Loucy (cell line): ENCODE measurements around the gene ASB13.

ENCODE experiments used
- H2AFZ ChIP-seq: fragments of 200-600 bp; sonication (generic); 2 replicates; pipeline ENCODE4 v1.6.0; 2016; ENCODE audit warnings: antibody characterized with exemption, mild to moderate bottlenecking, low read length, moderate library complexity
- H3F3A ChIP-seq: fragments of 200-600 bp; 2 replicates; pipeline ENCODE4 v1.6.0; 2016; ENCODE audit warnings: antibody characterized with exemption, low read depth, mild to moderate bottlenecking
- H3K27me3 ChIP-seq: fragments of 200-600 bp; sonication (generic); 2 replicates; pipeline ENCODE4 v1.6.1; 2014; ENCODE audit warnings: low read length, mild to moderate bottlenecking; ENCODE audit not compliant: insufficient read depth, poor library complexity, severe bottlenecking
- H3K36me3 ChIP-seq: fragments of 200-600 bp; sonication (generic); 2 replicates; pipeline ENCODE4 v1.6.1; 2016; ENCODE audit warnings: low read length; ENCODE audit not compliant: insufficient read depth
- H3K4me1 ChIP-seq: fragments of 200-600 bp; sonication (generic); 2 replicates; pipeline ENCODE4 v1.5.1; 2014; ENCODE audit warnings: low read length, mild to moderate bottlenecking; ENCODE audit not compliant: insufficient read depth, poor library complexity, severe bottlenecking
- H3K4me2 ChIP-seq: fragments of 200-600 bp; sonication (generic); 2 replicates; pipeline ENCODE4 v1.6.0; 2014; ENCODE audit warnings: antibody characterized with exemption, low read length, low read depth, mild to moderate bottlenecking; ENCODE audit not compliant: poor library complexity, severe bottlenecking
- H3K4me3 ChIP-seq: fragments of 200-600 bp; sonication (generic); 2 replicates; pipeline ENCODE4 v1.5.1; 2014; ENCODE audit warnings: low read length, mild to moderate bottlenecking, mixed read lengths; ENCODE audit not compliant: poor library complexity, severe bottlenecking
- H3K79me2 ChIP-seq: fragments of 200-600 bp; sonication (generic); 2 replicates; pipeline ENCODE4 v1.6.1; 2014; ENCODE audit warnings: low read length; ENCODE audit not compliant: insufficient read depth
- H3K9ac ChIP-seq: fragments of 200-600 bp; sonication (generic); 2 replicates; pipeline ENCODE4 v1.6.0; 2014; ENCODE audit warnings: mild to moderate bottlenecking, low read depth, low read length, moderate library complexity; ENCODE audit not compliant: poor library complexity, severe bottlenecking
- H3K9me2 ChIP-seq: fragments of 200-600 bp; sonication (generic); replicated peaks from 2 replicates; pipeline ENCODE4 v1.6.1; 2016; ENCODE audit warnings: low read depth, low read length, mixed read lengths
- H3K9me3 ChIP-seq: fragments of 200-600 bp; sonication (generic); 2 replicates; pipeline ENCODE4 v1.6.1; 2014; ENCODE audit warnings: mild to moderate bottlenecking, antibody characterized with exemption, low read length, low read depth; ENCODE audit not compliant: insufficient read depth
- H4K20me1 ChIP-seq: fragments of 200-600 bp; sonication (generic); 2 replicates; pipeline ENCODE4 v1.6.0; 2014; ENCODE audit warnings: antibody characterized with exemption, low read length, mild to moderate bottlenecking; ENCODE audit not compliant: insufficient read depth, poor library complexity, severe bottlenecking
- CTCF ChIP-seq: fragments of 200-600 bp; sonication (generic); conservative IDR thresholded peaks from 2 replicates; pipeline ENCODE4 v1.5.1; 2014; ENCODE audit warnings: mild to moderate bottlenecking, antibody characterized with exemption, low read length
- EZH2phosphoT487 ChIP-seq: fragments of 200-600 bp; IDR thresholded peaks from 2 replicates; pipeline ENCODE4 v1.6.1; 2018; ENCODE audit warnings: antibody characterized with exemption, mild to moderate bottlenecking, moderate library complexity, borderline replicate concordance

The ASB13 gene

GRCh38 chr10:5616046-5616445 lies 50.3 kb downstream of the ASB13 start:
- peaks cover 6% of the 10 kb centered on the region for H3K4me1 ChIP-seq
- no peaks in the 10 kb centered on the region for H4K20me1 ChIP-seq
- H3K4me2 ChIP-seq = no peak overlapping the region
- no peak overlapping the region for H3K9ac ChIP-seq
- no peak overlapping the region for H3K4me3 ChIP-seq
- H2AFZ ChIP-seq = no peak overlapping the region
- TF ChIP-seq EZH2phosphoT487 (no peak), CTCF (no peak)
- no peaks in the 10 kb centered on the region for H3K9me2 ChIP-seq
- H3K79me2 ChIP-seq = no peaks in the 10 kb centered on the region
- H3K36me3 ChIP-seq = no peaks in the 10 kb centered on the region
- no peaks in the 10 kb centered on the region for H3K9me3 ChIP-seq
- no peaks in the 10 kb centered on the region for H3F3A ChIP-seq
- H3K27me3 ChIP-seq = no peaks in the 10 kb centered on the region

DNA sequence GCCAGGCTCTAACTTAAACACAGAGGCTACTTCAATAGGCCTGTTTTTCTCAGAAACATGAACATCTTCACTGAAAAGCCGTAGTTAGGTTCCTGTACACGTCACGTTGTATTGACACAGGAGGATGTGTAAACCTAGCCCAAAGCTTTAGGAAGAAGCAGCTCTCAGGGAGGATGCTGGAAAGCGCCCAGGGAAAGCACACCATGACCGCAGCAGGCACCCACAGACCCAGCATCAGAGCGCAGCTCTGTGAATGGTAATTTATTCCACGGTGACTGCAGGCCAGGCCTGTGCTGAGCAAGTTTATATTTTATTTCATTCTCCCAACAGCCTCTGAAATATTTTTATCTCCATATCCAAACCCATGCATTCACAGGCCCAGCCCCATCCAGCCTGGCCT lies 51.1 kb downstream of the ASB13 start:
- H2AFZ ChIP-seq = no peak overlapping the region
- H3K9ac ChIP-seq = no peak overlapping the region
- H3K79me2 ChIP-seq = no peaks in the 10 kb centered on the region
- H3K9me3 ChIP-seq = no peaks in the 10 kb centered on the region
- TF ChIP-seq CTCF (no peak), EZH2phosphoT487 (no peak)
- no peaks in the 10 kb centered on the region for H3K9me2 ChIP-seq
- no peak overlapping the region for H3K4me2 ChIP-seq
- H3K4me1 ChIP-seq = peaks cover 6% of the 10 kb centered on the region
- no peak overlapping the region for H3K4me3 ChIP-seq
- no peaks in the 10 kb centered on the region for H4K20me1 ChIP-seq
- no peaks in the 10 kb centered on the region for H3K36me3 ChIP-seq
- H3K27me3 ChIP-seq = no peaks in the 10 kb centered on the region
- no peaks in the 10 kb centered on the region for H3F3A ChIP-seq

DNA sequence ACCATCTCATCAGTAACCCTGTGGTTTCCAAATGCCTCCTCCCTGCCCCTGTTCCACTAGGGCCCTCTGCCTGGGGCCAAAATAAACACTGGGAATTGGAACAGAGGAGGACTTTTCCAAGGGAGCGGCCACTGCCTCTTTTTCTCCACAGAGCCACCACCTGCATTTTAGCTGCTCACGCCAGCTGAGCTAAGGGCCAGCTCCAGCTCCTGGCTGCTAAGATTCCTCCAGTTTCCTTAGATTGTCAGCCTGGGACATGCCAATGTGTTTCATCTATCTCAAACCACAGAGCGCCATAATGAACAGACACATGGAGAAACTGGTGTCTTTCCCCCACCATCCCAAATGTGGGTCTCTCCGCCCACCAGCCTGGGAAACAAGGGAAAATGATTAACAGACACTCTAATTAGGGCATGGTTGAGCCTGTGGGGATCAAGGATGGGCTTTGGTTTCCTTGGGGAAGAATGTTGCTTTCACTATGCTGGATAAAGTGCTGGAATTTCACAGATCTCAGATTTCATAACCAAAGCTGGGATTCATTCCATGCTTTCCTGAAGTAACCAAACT lies 52.2 kb downstream of the ASB13 start:
- H4K20me1 ChIP-seq = no peaks in the 10 kb centered on the region
- no peak overlapping the region for H3K9ac ChIP-seq
- H3K4me1 ChIP-seq = no peaks in the 10 kb centered on the region
- no peaks in the 10 kb centered on the region for H3F3A ChIP-seq
- no peaks in the 10 kb centered on the region for H3K27me3 ChIP-seq
- H3K4me3 ChIP-seq = no peak overlapping the region
- H2AFZ ChIP-seq = no peak overlapping the region
- no peaks in the 10 kb centered on the region for H3K9me2 ChIP-seq
- H3K36me3 ChIP-seq = no peaks in the 10 kb centered on the region
- no peak for TF ChIP-seq EZH2phosphoT487
- no peak for TF ChIP-seq CTCF
- H3K4me2 ChIP-seq = no peak overlapping the region
- H3K9me3 ChIP-seq = no peaks in the 10 kb centered on the region
- H3K79me2 ChIP-seq = no peaks in the 10 kb centered on the region
